Measurements from ENCODE around the gene KLF7. TPM values are rescaled to one million over a fixed set of nuclear protein-coding genes. Genes with fewer than 3 reads are reported as not detected.
A peak's percentile ranks its signal among the peaks of the same experiment; 100 is the strongest.

Gene KLF7
- total and polyA plus RNA-seq, 2 donors (not counting 1 experiment from before 2014, with no cell fraction given): 12.9 to 21.0 TPM

GRCh38 chr2:207107551-207107950 lies 58.2 kb downstream of the KLF7 start:
- H3K27me3 ChIP-seq (ENCODE audit: control insufficient read depth, insufficient read depth, low read length): no peaks in the 10 kb centered on the region
- H2AFZ ChIP-seq (ENCODE audit: low read length): no peak overlapping the region
- DNase-seq (ENCODE audit: low read depth in 2 of 2): no peak
- H4K20me1 ChIP-seq (ENCODE audit: control insufficient read depth, extremely low read depth, insufficient read depth, low read length): no peaks in the 10 kb centered on the region
- H3K9me3 ChIP-seq (ENCODE audit: control insufficient read depth, insufficient read depth, low read depth, low read length): no peaks in the 10 kb centered on the region
- H3K4me1 ChIP-seq (ENCODE audit: control insufficient read depth, extremely low read depth, insufficient read depth, low read length): no peaks in the 10 kb centered on the region
- TF ChIP-seq EZH2 (IDR thresholded peaks at IDR 0.05; ENCODE audit: low read length, missing control alignments): no peak
- no peak for TF ChIP-seq CTCF (conservative IDR thresholded peaks at IDR 0.05 in 1 of 2, IDR thresholded peaks at IDR 0.05 in 1 of 2; ENCODE audit: low read depth in 1 of 2, low read length in 2 of 2)
- H3K27ac ChIP-seq (ENCODE audit: insufficient read depth, low read length): no peak overlapping the region
- H3K9ac ChIP-seq (ENCODE audit: insufficient read depth, low read length): no peak overlapping the region
- no peak overlapping the region for H3K4me2 ChIP-seq (ENCODE audit: extremely low read depth, insufficient read depth, low read length)
- H3K4me3 ChIP-seq (replicated peaks in 1 of 4; ENCODE audit: control extremely low read depth in 1 of 4, insufficient read depth in 1 of 4, low read depth in 3 of 4, low read length in 4 of 4): no peak overlapping the region
- H3K79me2 ChIP-seq (ENCODE audit: control insufficient read depth, insufficient read depth, low read length): peaks cover 35% of the 10 kb centered on the region
- peaks cover 6% of the 10 kb centered on the region for H3K36me3 ChIP-seq (ENCODE audit: control insufficient read depth, insufficient read depth, low read length)

GRCh38 chr2:207107131-207107530 lies 58.6 kb downstream of the KLF7 start:
- Histone ChIP-seq H3K36me3 (ENCODE audit: control insufficient read depth, insufficient read depth, low read length) (peaks cover 6% of the 10 kb centered on the region), H3K27ac (ENCODE audit: insufficient read depth, low read length) (no peak overlapping the region)
- TF ChIP-seq CTCF (conservative IDR thresholded peaks at IDR 0.05 in 1 of 2, IDR thresholded peaks at IDR 0.05 in 1 of 2; ENCODE audit: low read depth in 1 of 2, low read length in 2 of 2) (no peak), EZH2 (IDR thresholded peaks at IDR 0.05; ENCODE audit: low read length, missing control alignments) (no peak)

GRCh38 chr2:207103132-207103531 lies 62.6 kb downstream of the KLF7 start:
- H2AFZ ChIP-seq (ENCODE audit: low read length): no peak overlapping the region
- H4K20me1 ChIP-seq (ENCODE audit: control insufficient read depth, extremely low read depth, insufficient read depth, low read length): no peaks in the 10 kb centered on the region
- no peaks in the 10 kb centered on the region for H3K27me3 ChIP-seq (ENCODE audit: control insufficient read depth, insufficient read depth, low read length)
- H3K79me2 ChIP-seq (ENCODE audit: control insufficient read depth, insufficient read depth, low read length): peaks cover 23% of the 10 kb centered on the region
- TF ChIP-seq EZH2 (IDR thresholded peaks at IDR 0.05; ENCODE audit: low read length, missing control alignments): no peak
- TF ChIP-seq CTCF (conservative IDR thresholded peaks at IDR 0.05 in 1 of 2, IDR thresholded peaks at IDR 0.05 in 1 of 2; ENCODE audit: low read depth in 1 of 2, low read length in 2 of 2): no peak
- no peak overlapping the region for H3K27ac ChIP-seq (ENCODE audit: insufficient read depth, low read length)
- DNase-seq (ENCODE audit: low read depth in 2 of 2): peak in 1 of 2 donors; percentile 42
- no peaks in the 10 kb centered on the region for H3K4me1 ChIP-seq (ENCODE audit: control insufficient read depth, extremely low read depth, insufficient read depth, low read length)
- no peak overlapping the region for H3K4me3 ChIP-seq (replicated peaks in 1 of 4; ENCODE audit: control extremely low read depth in 1 of 4, insufficient read depth in 1 of 4, low read depth in 3 of 4, low read length in 4 of 4)
- H3K9ac ChIP-seq (ENCODE audit: insufficient read depth, low read length): no peak overlapping the region
- H3K4me2 ChIP-seq (ENCODE audit: extremely low read depth, insufficient read depth, low read length): no peak overlapping the region
- H3K9me3 ChIP-seq (ENCODE audit: control insufficient read depth, insufficient read depth, low read depth, low read length): no peaks in the 10 kb centered on the region
- peaks cover 3% of the 10 kb centered on the region for H3K36me3 ChIP-seq (ENCODE audit: control insufficient read depth, insufficient read depth, low read length)

More at GRCh38 chr2:207107131-207107530, 58.6 kb downstream of the KLF7 start:
- no peaks in the 10 kb centered on the region for H4K20me1 ChIP-seq (ENCODE audit: control insufficient read depth, extremely low read depth, insufficient read depth, low read length)
- DNase-seq (ENCODE audit: low read depth in 2 of 2): no peak
- no peaks in the 10 kb centered on the region for H3K27me3 ChIP-seq (ENCODE audit: control insufficient read depth, insufficient read depth, low read length)
- H3K9ac ChIP-seq (ENCODE audit: insufficient read depth, low read length): no peak overlapping the region
- no peaks in the 10 kb centered on the region for H3K4me1 ChIP-seq (ENCODE audit: control insufficient read depth, extremely low read depth, insufficient read depth, low read length)
- peaks cover 33% of the 10 kb centered on the region for H3K79me2 ChIP-seq (ENCODE audit: control insufficient read depth, insufficient read depth, low read length)
- H3K4me3 ChIP-seq (replicated peaks in 1 of 4; ENCODE audit: control extremely low read depth in 1 of 4, insufficient read depth in 1 of 4, low read depth in 3 of 4, low read length in 4 of 4): no peak overlapping the region
- no peaks in the 10 kb centered on the region for H3K9me3 ChIP-seq (ENCODE audit: control insufficient read depth, insufficient read depth, low read depth, low read length)
- H2AFZ ChIP-seq (ENCODE audit: low read length): no peak overlapping the region
- H3K4me2 ChIP-seq (ENCODE audit: extremely low read depth, insufficient read depth, low read length): no peak overlapping the region

Data from fibroblast of lung (primary cell).